ENCODE measurements around the gene SLCO4C1. TPM values are rescaled to one million over a fixed set of nuclear protein-coding genes. Genes with fewer than 3 reads are reported as not detected.

The SLCO4C1 gene
- total RNA-seq, 1 donor from 2014 or later: 1.5 TPM

- TF ChIP-seq CTCF (IDR thresholded peaks at IDR 0.05; ENCODE audit: insufficient read depth, low read length, poor library complexity, severe bottlenecking): no peak
- DNase-seq (ENCODE audit: low read depth): no peak
Measured at GRCh38 chr5:102262688-102263087, 33.4 kb downstream of the SLCO4C1 start.

GRCh38 chr5:102249381-102249780 is 46.7 kb downstream of the SLCO4C1 start:
- DNase-seq (ENCODE audit: low read depth): no peak
- Histone ChIP-seq H3K36me3 (ENCODE audit: control insufficient read depth, insufficient read depth, low read length) (no peaks in the 10 kb centered on the region), H3K27me3 (ENCODE audit: control insufficient read depth, insufficient read depth, low read length) (no peaks in the 10 kb centered on the region), H3K4me3 (ENCODE audit: low read depth, low read length) (no peak overlapping the region)
- no peak for TF ChIP-seq CTCF (IDR thresholded peaks at IDR 0.05; ENCODE audit: insufficient read depth, low read length, poor library complexity, severe bottlenecking)

More at GRCh38 chr5:102262688-102263087, 33.4 kb downstream of the SLCO4C1 start:
- no peak overlapping the region for H3K4me3 ChIP-seq (ENCODE audit: low read depth, low read length)
- no peaks in the 10 kb centered on the region for H3K36me3 ChIP-seq (ENCODE audit: control insufficient read depth, insufficient read depth, low read length)
- H3K27me3 ChIP-seq (ENCODE audit: control insufficient read depth, insufficient read depth, low read length): no peaks in the 10 kb centered on the region

- Histone ChIP-seq H3K4me3 (ENCODE audit: low read depth, low read length) (no peak overlapping the region), H3K36me3 (ENCODE audit: control insufficient read depth, insufficient read depth, low read length) (no peaks in the 10 kb centered on the region), H3K27me3 (ENCODE audit: control insufficient read depth, insufficient read depth, low read length) (no peaks in the 10 kb centered on the region)
- DNase-seq (ENCODE audit: low read depth): no peak
- TF ChIP-seq CTCF (IDR thresholded peaks at IDR 0.05; ENCODE audit: insufficient read depth, low read length, poor library complexity, severe bottlenecking): no peak
Measured at GRCh38 chr5:102243213-102243612, 52.9 kb downstream of the SLCO4C1 start.

- Histone ChIP-seq H3K4me3 (ENCODE audit: low read depth, low read length) (no peak overlapping the region), H3K27me3 (ENCODE audit: control insufficient read depth, insufficient read depth, low read length) (no peaks in the 10 kb centered on the region), H3K36me3 (ENCODE audit: control insufficient read depth, insufficient read depth, low read length) (no peaks in the 10 kb centered on the region)
- no peak for TF ChIP-seq CTCF (IDR thresholded peaks at IDR 0.05; ENCODE audit: insufficient read depth, low read length, poor library complexity, severe bottlenecking)
- DNase-seq (ENCODE audit: low read depth): no peak
Measured at GRCh38 chr5:102241809-102242421, 54.2 kb downstream of the SLCO4C1 start.

- DNase-seq (ENCODE audit: low read depth): no peak
- no peak for TF ChIP-seq CTCF (IDR thresholded peaks at IDR 0.05; ENCODE audit: insufficient read depth, low read length, poor library complexity, severe bottlenecking)
- no peaks in the 10 kb centered on the region for H3K36me3 ChIP-seq (ENCODE audit: control insufficient read depth, insufficient read depth, low read length)
- H3K4me3 ChIP-seq (ENCODE audit: low read depth, low read length): no peak overlapping the region
- H3K27me3 ChIP-seq (ENCODE audit: control insufficient read depth, insufficient read depth, low read length): no peaks in the 10 kb centered on the region
Measured at GRCh38 chr5:102231693-102232619, 64.1 kb downstream of the SLCO4C1 start.

All from kidney epithelial cell (primary cell).